OCI-LY3 (cell line): ENCODE results near the gene C8G.

Experiments
- EZH2phosphoT487 ChIP-seq: fragments of 200-600 bp; shearing (Covaris generic); IDR thresholded peaks from 2 replicates; pipeline ENCODE4 v1.6.1; 2018; ENCODE audit warnings: antibody characterized with exemption, mixed run types, low read depth
- TF ChIP-seq, protein P1 (sequence below): fragments of 200-600, 300-600 bp; sonication (generic); IDR thresholded peaks from 2 replicates; pipeline ENCODE4 v1.5.1; 2014; ENCODE audit warnings: antibody characterized with exemption, low read length, low read depth

DNA sequence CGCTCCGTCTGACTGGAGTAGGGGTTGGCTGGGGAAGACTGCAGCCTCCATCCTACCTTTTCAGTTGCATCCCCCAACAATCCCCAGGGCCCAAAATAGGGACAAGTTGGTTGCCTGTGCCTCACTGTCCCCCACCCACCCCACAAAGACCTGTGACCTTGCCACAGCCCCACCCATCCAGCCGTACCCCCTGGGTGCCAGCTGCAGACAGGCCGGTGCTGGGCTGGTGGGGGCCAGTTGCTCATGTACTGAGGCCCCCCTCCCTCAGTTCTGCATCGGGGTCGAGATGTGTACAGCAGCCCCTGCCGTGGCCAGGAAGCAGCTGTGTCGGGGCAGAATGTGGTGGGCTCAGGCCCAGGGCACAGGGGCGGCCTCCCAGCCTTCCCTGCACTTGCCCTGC is 38.1 kb downstream of the C8G start:
- TF ChIP-seq, protein P1, sequence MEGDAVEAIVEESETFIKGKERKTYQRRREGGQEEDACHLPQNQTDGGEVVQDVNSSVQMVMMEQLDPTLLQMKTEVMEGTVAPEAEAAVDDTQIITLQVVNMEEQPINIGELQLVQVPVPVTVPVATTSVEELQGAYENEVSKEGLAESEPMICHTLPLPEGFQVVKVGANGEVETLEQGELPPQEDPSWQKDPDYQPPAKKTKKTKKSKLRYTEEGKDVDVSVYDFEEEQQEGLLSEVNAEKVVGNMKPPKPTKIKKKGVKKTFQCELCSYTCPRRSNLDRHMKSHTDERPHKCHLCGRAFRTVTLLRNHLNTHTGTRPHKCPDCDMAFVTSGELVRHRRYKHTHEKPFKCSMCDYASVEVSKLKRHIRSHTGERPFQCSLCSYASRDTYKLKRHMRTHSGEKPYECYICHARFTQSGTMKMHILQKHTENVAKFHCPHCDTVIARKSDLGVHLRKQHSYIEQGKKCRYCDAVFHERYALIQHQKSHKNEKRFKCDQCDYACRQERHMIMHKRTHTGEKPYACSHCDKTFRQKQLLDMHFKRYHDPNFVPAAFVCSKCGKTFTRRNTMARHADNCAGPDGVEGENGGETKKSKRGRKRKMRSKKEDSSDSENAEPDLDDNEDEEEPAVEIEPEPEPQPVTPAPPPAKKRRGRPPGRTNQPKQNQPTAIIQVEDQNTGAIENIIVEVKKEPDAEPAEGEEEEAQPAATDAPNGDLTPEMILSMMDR: no peak
- no peak for TF ChIP-seq EZH2phosphoT487
